ENCODE results near the gene UNK.

The UNK gene

GRCh38 chr17:75793460-75793859, 8.9 kb downstream of the UNK start:
- TF ChIP-seq, protein P1, sequence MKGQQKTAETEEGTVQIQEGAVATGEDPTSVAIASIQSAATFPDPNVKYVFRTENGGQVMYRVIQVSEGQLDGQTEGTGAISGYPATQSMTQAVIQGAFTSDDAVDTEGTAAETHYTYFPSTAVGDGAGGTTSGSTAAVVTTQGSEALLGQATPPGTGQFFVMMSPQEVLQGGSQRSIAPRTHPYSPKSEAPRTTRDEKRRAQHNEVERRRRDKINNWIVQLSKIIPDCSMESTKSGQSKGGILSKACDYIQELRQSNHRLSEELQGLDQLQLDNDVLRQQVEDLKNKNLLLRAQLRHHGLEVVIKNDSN (IDR thresholded peaks at IDR 0.05) = no peak
- TF ChIP-seq NFIC (IDR thresholded peaks at IDR 0.05) (no peak), FOXM1 (IDR thresholded peaks at IDR 0.05; ENCODE audit: borderline replicate concordance, low read depth) (no peak), TCF12 (IDR thresholded peaks at IDR 0.05; ENCODE audit: low read depth) (no peak), TAF1 (IDR thresholded peaks at IDR 0.05; ENCODE audit: low read depth) (no peak), ZBTB7A (IDR thresholded peaks at IDR 0.05; ENCODE audit: low read depth) (no peak), MAX (IDR thresholded peaks at IDR 0.05) (no peak), EGR1 (IDR thresholded peaks at IDR 0.05) (no peak), RAD21 (IDR thresholded peaks at IDR 0.05; ENCODE audit: low read depth) (no peak), CEBPB (IDR thresholded peaks at IDR 0.05) (no peak), YY1 (IDR thresholded peaks at IDR 0.05; ENCODE audit: low read depth) (no peak), CREB1 (IDR thresholded peaks at IDR 0.05; ENCODE audit: low read depth) (no peak), REST (IDR thresholded peaks at IDR 0.05; ENCODE audit: low read depth) (no peak), EP300 (IDR thresholded peaks at IDR 0.05; ENCODE audit: borderline replicate concordance) (no peak), TEAD4 (IDR thresholded peaks at IDR 0.05) (no peak)

DNA sequence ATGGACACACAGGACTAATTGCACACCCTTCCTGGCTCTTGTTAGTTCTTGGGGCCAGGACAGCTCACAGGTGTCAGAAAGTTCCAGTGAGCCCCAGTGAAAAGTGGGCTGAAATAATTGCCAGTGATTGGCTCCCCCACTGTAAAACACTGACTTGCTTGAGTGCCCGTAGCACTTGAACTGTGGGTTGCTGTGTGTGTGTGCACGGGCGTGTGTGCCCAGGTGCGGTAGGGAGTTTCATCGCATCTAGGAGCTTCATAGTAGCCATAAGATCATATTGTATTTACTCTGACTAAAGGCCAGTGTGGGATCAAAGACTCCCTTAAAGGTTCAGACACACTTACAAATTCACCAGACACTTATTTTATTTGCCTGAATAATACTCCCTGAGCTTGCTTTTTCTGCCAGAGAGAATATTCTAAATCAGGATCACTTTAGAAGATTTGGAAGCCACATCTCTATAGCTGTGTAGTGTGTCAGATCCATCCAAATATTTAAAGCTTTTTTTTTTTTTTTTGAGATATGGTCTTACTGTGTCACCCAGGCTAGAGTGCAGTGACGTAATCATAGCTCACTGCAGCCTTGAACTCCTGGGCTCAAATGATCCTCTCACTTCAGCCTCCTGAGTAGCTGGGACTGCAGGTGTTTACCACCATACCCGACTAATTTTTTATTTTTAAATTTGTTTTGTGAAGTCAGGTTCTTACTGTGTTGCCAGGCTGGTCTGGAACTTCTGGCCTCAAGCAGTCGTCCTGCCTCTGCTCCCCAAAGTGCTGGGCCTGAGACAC, 11.4 kb downstream of the UNK start:
- TF ChIP-seq ZBTB7A (IDR thresholded peaks at IDR 0.05; ENCODE audit: low read depth) = no peak
- TF ChIP-seq RAD21 (IDR thresholded peaks at IDR 0.05; ENCODE audit: low read depth) = no peak
- no peak for TF ChIP-seq CEBPB (IDR thresholded peaks at IDR 0.05)
- no peak for TF ChIP-seq CREB1 (IDR thresholded peaks at IDR 0.05; ENCODE audit: low read depth)
- no peak for TF ChIP-seq MAX (IDR thresholded peaks at IDR 0.05)
- TF ChIP-seq TAF1 (IDR thresholded peaks at IDR 0.05; ENCODE audit: low read depth) = no peak
- TF ChIP-seq, protein P1 (IDR thresholded peaks at IDR 0.05) = no peak
- no peak for TF ChIP-seq EP300 (IDR thresholded peaks at IDR 0.05; ENCODE audit: borderline replicate concordance)
- no peak for TF ChIP-seq NFIC (IDR thresholded peaks at IDR 0.05)

GRCh38 chr17:75799402-75799801, 14.8 kb downstream of the UNK start:
- no peak for TF ChIP-seq TAF1 (IDR thresholded peaks at IDR 0.05; ENCODE audit: low read depth)
- TF ChIP-seq RAD21 (IDR thresholded peaks at IDR 0.05; ENCODE audit: low read depth) = no peak
- TF ChIP-seq NFIC (IDR thresholded peaks at IDR 0.05) = no peak
- no peak for TF ChIP-seq REST (IDR thresholded peaks at IDR 0.05; ENCODE audit: low read depth)
- TF ChIP-seq TCF12 (IDR thresholded peaks at IDR 0.05; ENCODE audit: low read depth) = no peak
- TF ChIP-seq MAX (IDR thresholded peaks at IDR 0.05) = no peak
- TF ChIP-seq CREB1 (IDR thresholded peaks at IDR 0.05; ENCODE audit: low read depth) = no peak
- no peak for TF ChIP-seq EGR1 (IDR thresholded peaks at IDR 0.05)
- no peak for TF ChIP-seq FOXM1 (IDR thresholded peaks at IDR 0.05; ENCODE audit: borderline replicate concordance, low read depth)
- no peak for TF ChIP-seq CEBPB (IDR thresholded peaks at IDR 0.05)
- no peak for TF ChIP-seq TEAD4 (IDR thresholded peaks at IDR 0.05)
- TF ChIP-seq EP300 (IDR thresholded peaks at IDR 0.05; ENCODE audit: borderline replicate concordance) = no peak
- no peak for TF ChIP-seq YY1 (IDR thresholded peaks at IDR 0.05; ENCODE audit: low read depth)
- TF ChIP-seq, protein P1 (IDR thresholded peaks at IDR 0.05) = no peak
- no peak for TF ChIP-seq ZBTB7A (IDR thresholded peaks at IDR 0.05; ENCODE audit: low read depth)

- TF ChIP-seq YY1 (IDR thresholded peaks at IDR 0.05; ENCODE audit: low read depth) (no peak), REST (IDR thresholded peaks at IDR 0.05; ENCODE audit: low read depth) (no peak), RAD21 (IDR thresholded peaks at IDR 0.05; ENCODE audit: low read depth) (no peak), CEBPB (IDR thresholded peaks at IDR 0.05) (no peak), EP300 (IDR thresholded peaks at IDR 0.05; ENCODE audit: borderline replicate concordance) (no peak), FOXM1 (IDR thresholded peaks at IDR 0.05; ENCODE audit: borderline replicate concordance, low read depth) (no peak), EGR1 (IDR thresholded peaks at IDR 0.05) (no peak), NFIC (IDR thresholded peaks at IDR 0.05) (no peak)
Observed at GRCh38 chr17:75803883-75804282, 19.3 kb downstream of the UNK start.
